ENCODE measurements around the gene NPHP4.

DNA sequence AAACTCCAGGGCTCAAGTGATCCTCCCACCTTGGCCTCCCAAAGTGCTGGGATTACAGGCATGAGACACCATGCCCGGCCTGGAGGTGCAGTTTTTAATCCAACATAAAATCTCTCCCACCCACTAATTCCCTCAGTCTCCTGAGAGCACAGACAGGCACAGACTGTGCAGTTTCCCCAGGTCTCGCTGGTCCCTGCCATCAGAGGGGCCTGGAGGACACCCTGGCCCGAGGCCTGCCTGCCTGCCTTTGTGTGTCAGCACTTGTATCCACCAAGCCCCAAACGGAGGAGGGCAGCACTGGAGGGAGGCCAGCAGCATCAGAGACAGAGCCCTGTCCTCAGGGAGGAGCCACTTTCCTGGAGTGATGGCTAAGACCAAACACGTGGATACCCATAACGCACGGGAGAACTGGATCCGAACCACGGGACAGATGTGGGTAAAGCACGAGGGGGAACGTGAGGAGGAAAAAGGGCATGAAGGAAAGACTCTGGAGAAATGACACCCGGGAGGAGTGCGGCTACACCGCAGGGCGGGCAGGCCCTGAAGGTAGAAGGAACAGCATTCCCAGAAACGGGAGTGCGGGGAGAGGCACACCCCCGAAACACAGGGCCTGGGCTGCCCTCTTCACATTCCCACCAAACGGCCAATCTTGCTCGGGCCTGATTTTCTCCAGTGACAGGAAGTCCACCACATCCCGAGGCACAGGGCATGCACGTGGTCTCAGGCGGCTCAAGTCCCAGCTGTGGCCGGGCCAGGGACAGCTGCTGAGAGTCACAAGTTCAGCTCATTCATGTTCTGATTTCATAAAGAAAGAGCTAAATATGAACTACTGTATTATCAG lies 29.7 kb downstream of the NPHP4 start:
- no peak for TF ChIP-seq ZFP36 (IDR thresholded peaks at IDR 0.05; ENCODE audit: borderline replicate concordance, partially characterized antibody)
- TF ChIP-seq, protein P1, sequence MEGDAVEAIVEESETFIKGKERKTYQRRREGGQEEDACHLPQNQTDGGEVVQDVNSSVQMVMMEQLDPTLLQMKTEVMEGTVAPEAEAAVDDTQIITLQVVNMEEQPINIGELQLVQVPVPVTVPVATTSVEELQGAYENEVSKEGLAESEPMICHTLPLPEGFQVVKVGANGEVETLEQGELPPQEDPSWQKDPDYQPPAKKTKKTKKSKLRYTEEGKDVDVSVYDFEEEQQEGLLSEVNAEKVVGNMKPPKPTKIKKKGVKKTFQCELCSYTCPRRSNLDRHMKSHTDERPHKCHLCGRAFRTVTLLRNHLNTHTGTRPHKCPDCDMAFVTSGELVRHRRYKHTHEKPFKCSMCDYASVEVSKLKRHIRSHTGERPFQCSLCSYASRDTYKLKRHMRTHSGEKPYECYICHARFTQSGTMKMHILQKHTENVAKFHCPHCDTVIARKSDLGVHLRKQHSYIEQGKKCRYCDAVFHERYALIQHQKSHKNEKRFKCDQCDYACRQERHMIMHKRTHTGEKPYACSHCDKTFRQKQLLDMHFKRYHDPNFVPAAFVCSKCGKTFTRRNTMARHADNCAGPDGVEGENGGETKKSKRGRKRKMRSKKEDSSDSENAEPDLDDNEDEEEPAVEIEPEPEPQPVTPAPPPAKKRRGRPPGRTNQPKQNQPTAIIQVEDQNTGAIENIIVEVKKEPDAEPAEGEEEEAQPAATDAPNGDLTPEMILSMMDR (IDR thresholded peaks at IDR 0.05) = no peak
